Body of pancreas (tissue), 4 donors: ENCODE results near the gene RIIAD1. TPM values are rescaled to one million over a fixed set of nuclear protein-coding genes. Genes with fewer than 3 reads are reported as not detected.

ENCODE experiments used
- ATAC-seq: fragments of 150-250 bp; one replicate; pipeline ENCODE4 v1.9.1; 2016
- DNase-seq, 4 donors: peaks; one replicate each; pipeline ENCODE4 v3.0.0-alpha.2; 2019
- H3K27ac ChIP-seq, 4 donors: fragments of 200-600 bp; sonication (generic); 1 replicate in 3 of 4; 2 replicates in 1 of 4; pipeline versions ENCODE4 v1.5.1 to v1.6.1; 2016 to 2019; ENCODE audit warnings: mild to moderate bottlenecking in 1 of 4, mixed read lengths in 1 of 4, moderate library complexity in 1 of 4
- H3K27me3 ChIP-seq, 2 donors: fragments of 200-600 bp; sonication (generic); one replicate each; pipeline ENCODE4 v1.6.0; 2016; ENCODE audit warnings: mild to moderate bottlenecking in 1 of 2
- H3K36me3 ChIP-seq, 2 donors: fragments of 200-600 bp; sonication (generic); replicated peaks in 1 of 2; 2 replicates each; pipeline ENCODE4 v1.5.1; 2016; ENCODE audit warnings: low read depth in 2 of 2; ENCODE audit not compliant: insufficient read depth in 1 of 2
- H3K4me1 ChIP-seq: fragments of 200-600 bp; sonication (generic); one replicate; pipeline ENCODE4 v1.6.0; 2016
- H3K4me3 ChIP-seq, 2 donors: fragments of 200-600 bp; sonication (generic); 1 replicate in 1 of 2; 2 replicates in 1 of 2; pipeline ENCODE4 v1.5.1; 2016 to 2019
- H3K9me3 ChIP-seq, 3 donors: fragments of 200-600 bp; sonication (generic); 1 replicate in 2 of 3; 2 replicates in 1 of 3; pipeline ENCODE4 v1.5.1; 2016
- CTCF ChIP-seq, 7 experiments: fragments of 450-650 bp in 4 of 7; fragments of 200-600 bp in 3 of 7; sonication (generic) in 3 of 7; IDR thresholded peaks; one replicate each; pipeline ENCODE4 v1.5.1; 2016 to 2019; ENCODE audit warnings: antibody characterized with exemption in 7 of 7
- POLR2A ChIP-seq, 3 donors: fragments of 450-650 bp; IDR thresholded peaks; one replicate each; pipeline ENCODE4 v1.6.1; 2016; ENCODE audit warnings: antibody characterized with exemption in 3 of 3, mild to moderate bottlenecking in 2 of 3
- WGBS, 2 donors: methylation state at CpG; one replicate each; pipeline ENCODE4 v1.1.5; 2017; 5-methylcytosine and 5-hydroxymethylcytosine counted together
- intact Hi-C: fragments of 100-400 bp; cut with DNase I; formaldehyde crosslinking; loops from one replicate; pipeline ENCODE4 v1.15.1; 2023
- total RNA-seq, 2 donors: library from RNA; depleted of rRNA; stranded (reverse); fragments of >200 nt; gene quantifications; one replicate each; pipeline ENCODE4 v1.1.0, GENCODE V29; 2016

The RIIAD1 gene
- total RNA-seq, 2 donors from 2014 or later, result not detected

- no peaks in the 10 kb centered on the region for H3K4me1 ChIP-seq
- no peak overlapping the region for H3K27ac ChIP-seq
- no peak for TF ChIP-seq CTCF (IDR thresholded peaks at IDR 0.05)
- no peak for TF ChIP-seq POLR2A (IDR thresholded peaks at IDR 0.05)
- 87 to 93% methylated on average over 3 of the region's 3 CpGs for WGBS, 2 donors
- no peaks in the 10 kb centered on the region for H3K9me3 ChIP-seq
- H3K27me3 ChIP-seq, result no peaks in the 10 kb centered on the region
- ATAC-seq (no peak), DNase-seq (no peak)
- H3K4me3 ChIP-seq, result no peak overlapping the region
- peaks cover 0 to 8% of the 10 kb centered on the region in 2 donors for H3K36me3 ChIP-seq
- intact Hi-C loops, result no loop called here
These were observed 29.1 kb upstream of the RIIAD1 start for GRCh38 chr1:151692226-151692625.

- no peak overlapping the region for H3K27ac ChIP-seq
- intact Hi-C loops, result no loop called here
- DNase-seq (no peak), ATAC-seq (no peak)
- H3K4me1 ChIP-seq, result no peaks in the 10 kb centered on the region
- peaks cover 0 to 8% of the 10 kb centered on the region in 2 donors for H3K36me3 ChIP-seq
- H3K4me3 ChIP-seq, result no peak overlapping the region
- no peaks in the 10 kb centered on the region for H3K9me3 ChIP-seq
- TF ChIP-seq CTCF (IDR thresholded peaks at IDR 0.05) (peak in 5 of 7 experiments; percentile 33 to 55 (median 45)), POLR2A (IDR thresholded peaks at IDR 0.05) (no peak)
- no peaks in the 10 kb centered on the region for H3K27me3 ChIP-seq
- 76 to 77% methylated on average over 4 of the region's 4 CpGs for WGBS, 2 donors
These were observed 28.2 kb upstream of the RIIAD1 start for GRCh38 chr1:151693057-151693651.

GRCh38 chr1:151701515-151701914, 19.8 kb upstream of the RIIAD1 start:
- DNase-seq (no peak), ATAC-seq (no peak)
- 92 to 97% methylated on average over 5 of the region's 5 CpGs for WGBS, 2 donors
- H3K27me3 ChIP-seq, result no peaks in the 10 kb centered on the region
- no peak for TF ChIP-seq CTCF (IDR thresholded peaks at IDR 0.05)
- TF ChIP-seq POLR2A (IDR thresholded peaks at IDR 0.05), result no peak
- intact Hi-C loops, result no loop called here
- H3K9me3 ChIP-seq, result no peaks in the 10 kb centered on the region
- H3K4me3 ChIP-seq, result no peak overlapping the region
- H3K4me1 ChIP-seq, result no peaks in the 10 kb centered on the region
- peaks cover 0 to 2% of the 10 kb centered on the region in 2 donors for H3K36me3 ChIP-seq
- no peak overlapping the region for H3K27ac ChIP-seq

GRCh38 chr1:151702936-151703335, 18.4 kb upstream of the RIIAD1 start:
- DNase-seq (no peak), ATAC-seq (no peak)
- 41 to 50% methylated on average over 7 to 8 of the region's 8 CpGs for WGBS, 2 donors
- H3K27ac ChIP-seq, result no peak overlapping the region
- H3K36me3 ChIP-seq, result peaks cover 0 to 2% of the 10 kb centered on the region in 2 donors
- intact Hi-C loops, result no loop called here
- H3K27me3 ChIP-seq, result no peaks in the 10 kb centered on the region
- TF ChIP-seq POLR2A (IDR thresholded peaks at IDR 0.05) (no peak), CTCF (IDR thresholded peaks at IDR 0.05) (no peak)
- no peaks in the 10 kb centered on the region for H3K4me1 ChIP-seq
- no peaks in the 10 kb centered on the region for H3K9me3 ChIP-seq
- no peak overlapping the region for H3K4me3 ChIP-seq

- Histone ChIP-seq H3K27ac (no peak overlapping the region), H3K27me3 (no peaks in the 10 kb centered on the region), H3K36me3 (peaks cover 0 to 2% of the 10 kb centered on the region in 2 donors), H3K9me3 (no peaks in the 10 kb centered on the region), H3K4me3 (no peak overlapping the region), H3K4me1 (no peaks in the 10 kb centered on the region)
- TF ChIP-seq POLR2A (IDR thresholded peaks at IDR 0.05), result no peak
- TF ChIP-seq CTCF (IDR thresholded peaks at IDR 0.05), result no peak
- ATAC-seq (no peak), DNase-seq (no peak)
- WGBS, 2 donors, result 30 to 38% methylated on average over 14 to 17 of the region's 17 CpGs
- intact Hi-C loops, result no loop called here
These were observed 17.5 kb upstream of the RIIAD1 start for GRCh38 chr1:151703813-151704212.
